Body of pancreas (tissue), 4 donors: Measurements from ENCODE around the gene ADGRL1.
"Not testable (repeated sequence)": the region's sequence is repeated elsewhere in the genome, so short reads cannot be mapped to it uniquely, and the experiment has no call there.

Experiments
- CTCF ChIP-seq, 7 experiments: fragments of 450-650 bp in 4 of 7; fragments of 200-600 bp in 3 of 7; sonication (generic) in 3 of 7; IDR thresholded peaks; one replicate each; pipeline ENCODE4 v1.5.1; 2016 to 2019; ENCODE audit warnings: antibody characterized with exemption in 7 of 7
- POLR2A ChIP-seq, 3 donors: fragments of 450-650 bp; IDR thresholded peaks; one replicate each; pipeline ENCODE4 v1.6.1; 2016; ENCODE audit warnings: antibody characterized with exemption in 3 of 3, mild to moderate bottlenecking in 2 of 3

- not testable (repeated sequence) for TF ChIP-seq CTCF, POLR2A (IDR thresholded peaks at IDR 0.05)
Measured at GRCh38 chr19:14221345-14221744, 15.4 kb upstream of the ADGRL1 start.
